ENCODE measurements around the gene MPST.

The MPST gene

DNA sequence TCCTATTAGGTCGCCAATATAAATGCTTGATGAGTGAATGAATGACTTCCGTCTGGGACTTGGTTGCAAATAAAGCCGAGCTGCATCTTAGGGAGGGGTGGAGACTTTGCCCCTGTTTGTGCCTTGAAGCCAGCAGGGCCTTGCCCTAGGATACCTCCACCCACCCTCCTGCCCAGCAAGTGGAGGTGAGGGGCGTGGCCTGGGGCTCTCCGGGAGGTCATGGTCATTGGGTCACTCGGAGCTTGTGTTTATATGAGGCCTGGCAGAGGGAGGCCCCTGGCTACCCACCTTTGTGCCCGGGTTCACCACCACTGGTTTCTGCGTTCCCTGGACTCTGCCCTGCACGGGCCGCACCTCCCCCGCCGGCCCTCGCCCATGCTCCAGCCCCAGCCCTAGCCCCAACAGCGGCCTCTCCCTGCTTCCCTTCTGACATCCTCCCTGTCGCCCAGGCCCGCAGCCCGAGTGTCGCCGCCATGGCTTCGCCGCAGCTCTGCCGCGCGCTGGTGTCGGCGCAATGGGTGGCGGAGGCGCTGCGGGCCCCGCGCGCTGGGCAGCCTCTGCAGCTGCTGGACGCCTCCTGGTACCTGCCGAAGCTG, 4.3 kb downstream of the MPST start:
- DNase-seq = no peak

DNA sequence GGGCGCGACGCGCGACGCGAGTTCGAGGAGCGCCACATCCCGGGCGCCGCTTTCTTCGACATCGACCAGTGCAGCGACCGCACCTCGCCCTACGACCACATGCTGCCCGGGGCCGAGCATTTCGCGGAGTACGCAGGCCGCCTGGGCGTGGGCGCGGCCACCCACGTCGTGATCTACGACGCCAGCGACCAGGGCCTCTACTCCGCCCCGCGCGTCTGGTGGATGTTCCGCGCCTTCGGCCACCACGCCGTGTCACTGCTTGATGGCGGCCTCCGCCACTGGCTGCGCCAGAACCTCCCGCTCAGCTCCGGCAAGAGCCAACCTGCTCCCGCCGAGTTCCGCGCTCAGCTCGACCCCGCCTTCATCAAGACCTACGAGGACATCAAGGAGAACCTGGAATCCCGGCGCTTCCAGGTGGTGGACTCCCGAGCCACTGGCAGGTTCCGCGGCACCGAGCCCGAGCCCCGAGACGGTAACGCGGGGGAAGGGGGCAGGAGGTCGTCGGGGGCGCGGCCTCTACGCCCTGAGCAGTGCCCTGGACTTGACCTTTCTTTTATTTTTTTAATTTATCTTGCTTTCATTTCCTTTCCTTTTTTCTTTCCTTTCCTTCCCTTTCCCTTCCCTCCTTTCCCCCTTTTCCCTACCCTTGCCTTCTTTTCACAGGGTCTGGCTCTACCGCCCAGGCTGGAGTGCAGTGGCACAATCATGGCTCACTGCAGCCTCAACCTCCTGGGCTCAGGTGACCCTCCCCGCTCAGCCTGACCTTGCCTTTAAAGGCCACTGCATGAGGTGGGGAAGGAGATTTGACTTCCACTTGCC, 5.0 kb downstream of the MPST start:
- no peak for DNase-seq

DNA sequence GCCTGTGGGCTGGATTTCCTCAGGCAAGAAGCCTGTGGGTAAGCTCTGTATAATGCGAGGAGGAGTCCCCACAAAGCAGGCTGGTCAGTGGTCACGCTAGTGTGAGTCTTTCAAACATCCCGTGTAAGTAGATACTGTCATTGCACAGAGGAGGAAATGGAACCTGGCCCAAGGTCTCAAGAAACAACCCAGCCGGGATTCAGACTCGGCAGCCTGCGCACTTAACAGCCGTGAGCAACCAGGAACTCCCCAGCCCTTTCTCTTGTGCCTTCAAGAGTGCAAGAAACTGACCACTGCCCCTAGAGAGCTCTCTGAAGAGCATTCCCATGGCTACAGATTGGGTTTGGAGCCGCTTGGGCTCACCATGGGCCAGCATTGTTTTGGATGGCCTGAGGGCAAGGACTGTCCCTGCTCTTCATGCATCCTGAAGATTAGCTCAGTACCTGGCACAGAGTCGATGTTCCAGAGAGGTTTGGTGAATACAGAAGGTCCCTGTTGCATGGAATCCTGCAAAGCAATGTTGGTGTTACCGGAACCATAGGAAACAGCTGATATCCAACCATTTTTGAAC, 6.0 kb downstream of the MPST start:
- no peak for DNase-seq

DNA sequence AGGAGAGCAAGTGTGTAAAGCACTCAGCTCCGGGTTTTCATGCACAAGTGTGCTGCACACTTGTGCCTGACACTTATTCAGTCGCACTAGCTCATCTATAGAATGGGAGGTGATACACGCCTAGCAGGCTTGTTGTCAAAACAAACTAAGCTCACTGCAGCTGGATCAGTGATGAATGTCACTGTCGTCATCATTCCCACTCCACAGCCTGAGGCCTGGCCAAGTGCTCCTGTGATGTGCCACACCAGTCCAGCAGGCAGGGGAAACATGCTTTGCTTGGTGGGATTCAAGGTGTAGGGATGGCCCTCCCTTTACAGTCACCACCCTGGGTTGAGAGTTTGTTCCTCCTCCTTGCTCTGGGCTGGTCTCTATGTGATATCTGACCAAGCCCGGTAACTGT, 6.8 kb downstream of the MPST start:
- no peak for DNase-seq

DNA sequence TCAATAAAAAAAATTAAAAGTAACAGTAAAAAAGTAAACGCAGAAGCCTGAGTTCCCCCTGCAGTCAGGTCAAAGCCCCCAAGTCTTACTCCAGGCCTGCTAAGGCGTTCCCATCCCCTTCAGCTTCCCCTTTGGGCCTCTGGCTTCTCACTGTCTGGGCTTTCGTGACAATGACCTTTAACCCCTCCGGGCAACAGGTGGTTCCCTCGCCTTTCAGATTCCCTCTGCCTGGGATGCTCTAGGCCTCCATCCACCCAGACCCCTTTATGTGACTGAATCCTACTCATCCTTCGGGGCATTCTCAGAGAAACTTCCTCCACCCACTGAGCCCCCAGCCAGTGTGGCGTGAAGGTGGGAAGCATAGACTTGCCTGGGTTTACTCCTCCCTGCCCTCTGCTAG, 8.0 kb downstream of the MPST start:
- DNase-seq = no peak

DNA sequence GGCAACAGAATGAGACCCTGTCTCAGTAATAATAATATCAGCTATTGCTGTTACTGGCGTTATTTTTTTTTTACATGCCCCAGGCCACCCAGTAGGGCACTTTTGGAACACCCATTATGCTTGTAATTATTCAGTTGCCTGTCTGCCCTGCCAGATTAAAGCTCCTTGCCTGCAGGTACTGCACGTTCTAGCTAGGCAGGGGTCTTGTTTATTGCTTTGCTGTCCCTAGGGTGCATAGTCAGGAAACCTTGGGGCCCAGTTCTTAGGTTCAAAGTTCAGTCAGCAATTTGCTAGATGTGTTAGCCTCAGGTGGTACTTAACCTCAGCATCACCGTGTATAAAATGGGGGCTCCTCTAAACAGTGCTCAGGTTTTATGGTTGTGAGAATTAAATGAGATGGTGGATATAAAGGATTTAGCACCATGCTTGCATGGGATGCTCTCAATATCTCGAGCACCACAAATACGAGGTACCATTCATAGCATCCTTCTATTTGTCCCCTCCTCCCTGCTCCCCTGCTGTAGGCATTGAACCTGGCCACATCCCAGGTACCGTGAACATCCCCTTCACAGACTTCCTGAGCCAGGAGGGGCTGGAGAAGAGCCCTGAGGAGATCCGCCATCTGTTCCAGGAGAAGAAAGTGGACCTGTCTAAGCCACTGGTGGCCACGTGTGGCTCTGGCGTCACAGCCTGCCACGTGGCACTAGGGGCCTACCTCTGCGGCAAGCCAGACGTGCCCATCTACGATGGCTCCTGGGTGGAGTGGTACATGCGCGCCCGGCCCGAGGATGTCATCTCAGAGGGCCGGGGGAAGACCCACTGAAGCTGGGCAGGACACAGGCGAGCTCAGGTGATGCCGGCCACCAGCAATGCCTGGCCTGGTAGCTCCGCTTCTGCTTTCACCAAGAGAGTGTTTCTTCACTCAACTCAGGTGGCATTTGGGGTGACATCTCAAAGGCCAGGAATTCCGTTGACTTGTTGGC, 9.4 kb downstream of the MPST start:
- no peak for DNase-seq

DNA sequence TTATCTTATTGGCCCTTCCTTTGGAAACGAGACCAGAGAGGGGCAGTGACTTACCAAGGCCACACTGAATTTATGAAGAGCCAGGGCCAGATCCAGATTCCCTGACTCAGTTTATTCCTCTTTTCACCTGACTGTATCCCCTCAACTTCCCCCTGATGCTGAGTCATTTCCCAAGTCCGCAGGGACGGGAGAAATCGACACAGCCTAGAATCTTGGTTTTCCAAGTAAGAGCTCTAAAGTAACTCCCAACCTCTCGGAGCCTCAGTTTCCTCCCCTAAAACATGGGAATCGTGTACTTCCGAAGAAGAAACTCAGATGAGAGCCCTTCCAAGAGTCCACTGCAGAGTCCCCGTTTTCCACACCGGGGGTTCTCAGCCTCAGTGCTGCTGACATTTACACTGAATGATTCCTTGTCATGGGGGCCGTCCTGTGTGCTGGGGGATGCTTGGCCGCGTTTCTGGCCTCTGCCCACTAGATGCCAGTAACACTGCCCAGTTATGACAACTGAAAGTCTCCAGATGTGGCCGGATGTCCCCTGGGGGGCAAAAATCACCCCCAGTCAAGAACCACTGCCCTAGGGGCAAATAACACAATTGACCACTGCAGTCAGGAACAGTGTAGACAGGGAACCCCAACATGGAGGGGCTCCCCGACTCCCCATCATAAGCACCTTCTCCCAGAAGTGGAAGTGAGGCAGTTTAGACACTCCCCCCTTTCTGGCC, 11.2 kb downstream of the MPST start:
- no peak for DNase-seq

DNA sequence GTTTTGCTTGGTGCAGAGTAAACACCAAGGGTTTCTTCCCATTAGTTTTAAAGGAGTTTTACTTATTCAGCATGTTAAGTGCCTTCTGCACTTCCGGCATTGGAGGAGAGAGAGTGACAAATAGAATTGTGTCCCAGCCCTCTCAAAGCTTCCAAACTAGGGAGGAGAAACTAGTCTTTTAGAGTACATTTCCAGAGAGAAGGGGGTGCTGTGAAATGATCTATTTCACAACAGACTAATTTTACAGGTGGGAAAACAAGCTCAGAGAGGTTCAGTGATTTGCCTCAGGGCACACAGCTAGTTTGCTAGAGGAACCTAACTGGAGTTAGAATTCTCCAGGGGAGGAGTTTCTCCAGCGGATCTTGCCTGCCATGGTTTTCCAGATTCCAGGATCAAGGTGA, 12.6 kb downstream of the MPST start:
- DNase-seq = no peak

DNA sequence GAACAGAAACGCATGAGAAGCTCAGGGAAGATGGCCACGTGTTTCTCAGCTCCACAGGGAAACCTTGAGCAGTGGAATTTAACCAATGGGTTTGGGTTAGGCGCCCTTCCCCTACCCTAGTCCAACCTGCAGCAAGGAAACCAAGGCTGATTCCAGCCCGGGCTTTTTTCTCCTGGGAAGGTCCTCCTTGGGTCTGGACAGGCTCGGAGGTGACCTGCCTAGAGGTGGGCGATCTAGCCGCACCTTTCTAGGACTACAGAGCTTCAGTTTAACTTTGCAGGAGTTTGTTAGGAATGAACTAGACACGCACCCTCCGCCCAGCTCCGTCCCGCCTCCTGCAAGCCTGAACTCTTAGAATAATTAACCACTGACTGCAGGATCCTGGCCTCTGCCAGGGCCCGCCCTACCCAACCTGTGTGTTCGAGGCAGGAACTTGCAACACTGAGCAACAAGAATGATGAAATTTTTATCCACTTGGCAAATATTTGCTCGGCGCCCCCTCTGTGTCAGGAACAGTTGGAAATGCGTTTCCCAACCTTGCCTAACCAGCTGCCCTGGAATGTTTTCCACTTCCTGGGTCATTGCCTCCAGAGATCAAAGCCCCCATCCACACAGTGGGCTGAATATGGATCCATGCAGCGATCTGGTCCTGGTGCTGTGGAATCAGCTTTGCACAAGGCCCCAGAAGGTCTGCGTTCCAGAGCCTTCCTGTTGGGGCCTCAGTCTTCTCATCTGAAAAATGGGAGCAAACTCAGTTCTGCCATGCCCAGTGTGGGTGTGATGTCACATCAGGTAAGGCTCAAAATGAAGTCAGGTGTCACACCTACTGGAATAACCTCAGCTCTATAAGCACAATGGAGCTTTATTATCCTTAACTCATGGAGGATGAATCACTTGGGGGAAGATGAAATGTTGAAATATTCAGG, 13.3 kb downstream of the MPST start:
- no peak for DNase-seq

DNA sequence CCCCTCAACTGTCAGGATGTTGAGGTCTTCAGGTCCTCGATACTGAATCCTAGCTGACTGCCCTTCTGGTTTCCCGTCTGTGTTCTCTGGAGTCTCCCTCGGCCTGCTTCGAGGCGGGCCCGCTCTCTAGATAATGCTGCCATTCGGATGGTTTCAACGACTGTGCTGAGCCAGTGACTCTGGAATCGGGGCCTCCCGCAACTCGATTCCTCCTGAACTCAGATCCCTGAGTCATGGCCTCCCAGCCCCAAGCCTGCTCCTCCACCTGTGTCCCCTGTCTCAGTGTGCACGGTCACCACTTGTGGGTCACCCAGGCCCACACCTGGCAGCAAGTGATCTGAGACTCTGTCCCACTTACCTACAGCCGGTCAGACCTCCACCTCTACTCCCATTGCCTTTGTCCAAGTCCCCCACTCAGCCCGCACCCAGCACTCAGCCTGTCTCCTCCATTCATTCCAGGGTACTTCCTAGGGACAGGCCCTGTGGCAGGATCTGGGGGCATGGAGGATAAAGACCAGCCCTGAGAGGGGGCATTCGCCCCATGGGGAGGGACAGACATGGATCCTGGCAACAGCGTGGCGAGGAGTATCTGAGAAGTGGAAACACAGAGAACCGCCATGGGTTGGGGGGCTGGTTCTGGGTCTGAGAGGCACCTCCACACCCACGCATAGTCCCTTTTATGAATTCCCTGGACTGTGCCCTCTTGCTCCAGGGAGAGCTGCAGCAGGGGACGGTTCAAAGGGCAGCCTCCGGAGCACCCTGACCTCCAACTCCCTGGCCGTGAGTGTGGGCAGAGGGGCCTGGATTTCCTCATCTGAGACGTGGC, 14.3 kb downstream of the MPST start:
- no peak for DNase-seq

DNA sequence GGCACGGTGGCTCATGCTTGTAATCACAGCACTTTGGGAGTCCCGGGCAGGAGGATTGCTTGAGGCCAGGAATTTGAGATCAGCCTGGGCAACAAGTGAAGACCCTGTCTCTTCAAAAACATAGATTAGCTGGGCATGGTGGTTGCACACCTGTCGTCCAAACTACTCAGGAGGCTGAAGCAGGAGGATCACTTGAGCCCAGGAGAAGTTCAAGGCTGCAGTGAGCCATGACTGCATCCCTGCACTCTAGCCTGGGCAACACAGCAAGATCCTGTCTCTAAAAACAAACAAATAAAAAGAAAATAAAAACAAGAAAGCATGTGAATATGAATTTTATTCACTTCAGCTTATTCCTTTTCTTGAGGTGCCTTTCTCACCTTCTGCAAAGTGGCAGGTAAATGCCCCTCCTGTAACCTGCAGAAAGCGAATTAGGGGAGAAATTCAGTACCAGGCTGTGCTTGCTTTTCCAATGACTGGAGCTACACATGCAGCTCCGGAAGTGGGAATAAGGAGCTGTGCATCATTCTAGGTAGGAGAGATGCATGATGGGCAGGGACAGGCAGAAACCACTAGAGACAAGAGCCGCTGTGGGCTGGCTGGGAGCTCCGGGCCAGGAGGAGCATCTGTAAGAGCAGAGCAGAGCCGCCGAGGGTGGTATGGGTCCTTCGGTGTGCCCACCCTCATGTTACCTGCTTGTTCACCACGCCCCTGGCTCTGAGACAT, 17.3 kb downstream of the MPST start:
- no peak for DNase-seq

DNA sequence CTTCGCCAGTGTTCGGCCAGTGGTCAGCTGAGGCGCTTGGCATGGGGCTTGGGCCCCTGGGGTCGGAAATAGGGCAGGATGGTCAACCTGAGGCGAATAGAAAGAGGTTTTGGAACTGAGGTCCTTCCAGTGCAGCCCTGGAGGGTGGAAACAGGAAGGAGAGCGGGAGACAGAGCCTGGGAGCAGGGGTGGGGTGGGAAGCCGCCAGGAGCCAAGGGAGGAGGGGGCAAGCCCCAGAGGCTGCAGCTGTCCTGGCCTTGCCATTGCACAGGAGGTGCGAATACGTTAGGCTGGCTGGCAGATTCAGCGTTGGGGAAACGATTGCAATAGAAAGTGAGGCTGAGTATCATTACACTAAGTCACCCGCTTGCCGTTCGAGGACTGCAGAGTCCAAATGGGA, 18.1 kb downstream of the MPST start:
- DNase-seq = no peak

DNA sequence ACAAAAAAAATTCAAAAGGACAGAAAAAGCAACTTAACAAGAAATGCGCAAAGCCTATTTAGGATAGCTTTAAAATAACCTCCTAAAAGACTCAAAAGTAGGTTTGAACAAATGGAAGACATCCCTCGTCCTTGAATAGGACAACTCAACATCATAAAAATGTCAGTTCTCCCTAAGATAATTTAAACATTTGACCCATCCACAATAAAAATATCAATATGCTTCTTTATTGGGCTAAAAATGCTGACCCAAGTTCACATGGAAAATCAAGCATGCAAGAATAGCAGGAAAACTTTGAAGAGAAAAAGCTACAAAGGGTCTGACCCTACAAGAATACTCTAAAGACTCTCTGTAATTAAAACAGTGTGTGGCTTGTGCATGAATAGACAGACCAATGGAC, 19.9 kb downstream of the MPST start:
- no peak for DNase-seq

DNA sequence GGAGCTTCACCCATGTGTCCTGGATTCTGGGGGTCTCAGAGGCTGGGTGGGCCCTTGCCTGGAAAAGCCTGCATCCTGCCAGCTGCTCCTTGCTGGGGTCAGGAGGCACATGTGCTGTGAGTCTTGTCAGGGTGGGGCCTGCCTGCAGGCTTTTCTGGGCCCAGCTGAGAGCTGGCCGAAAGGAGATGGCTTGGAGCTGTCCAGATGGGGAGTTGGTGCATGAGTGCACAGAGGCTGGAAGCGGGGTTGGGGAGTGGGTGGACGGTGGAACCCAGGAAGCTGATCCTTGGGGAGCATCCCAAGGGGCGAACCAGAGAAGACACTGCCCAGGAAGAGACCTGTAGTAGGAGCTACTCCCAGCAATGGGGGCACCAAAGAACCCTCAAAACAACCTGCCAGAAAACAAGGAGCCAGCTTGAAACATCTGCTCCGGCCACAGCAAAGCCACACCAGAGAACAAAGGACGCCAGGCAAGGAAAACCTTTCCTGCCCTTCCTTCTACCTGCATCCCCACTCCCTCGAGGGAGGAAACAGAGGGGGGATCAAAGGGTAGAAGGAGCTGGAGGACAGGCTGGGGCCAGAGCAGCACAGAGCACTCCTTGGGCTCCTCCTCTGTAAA, 23.8 kb downstream of the MPST start:
- no peak for DNase-seq

DNA sequence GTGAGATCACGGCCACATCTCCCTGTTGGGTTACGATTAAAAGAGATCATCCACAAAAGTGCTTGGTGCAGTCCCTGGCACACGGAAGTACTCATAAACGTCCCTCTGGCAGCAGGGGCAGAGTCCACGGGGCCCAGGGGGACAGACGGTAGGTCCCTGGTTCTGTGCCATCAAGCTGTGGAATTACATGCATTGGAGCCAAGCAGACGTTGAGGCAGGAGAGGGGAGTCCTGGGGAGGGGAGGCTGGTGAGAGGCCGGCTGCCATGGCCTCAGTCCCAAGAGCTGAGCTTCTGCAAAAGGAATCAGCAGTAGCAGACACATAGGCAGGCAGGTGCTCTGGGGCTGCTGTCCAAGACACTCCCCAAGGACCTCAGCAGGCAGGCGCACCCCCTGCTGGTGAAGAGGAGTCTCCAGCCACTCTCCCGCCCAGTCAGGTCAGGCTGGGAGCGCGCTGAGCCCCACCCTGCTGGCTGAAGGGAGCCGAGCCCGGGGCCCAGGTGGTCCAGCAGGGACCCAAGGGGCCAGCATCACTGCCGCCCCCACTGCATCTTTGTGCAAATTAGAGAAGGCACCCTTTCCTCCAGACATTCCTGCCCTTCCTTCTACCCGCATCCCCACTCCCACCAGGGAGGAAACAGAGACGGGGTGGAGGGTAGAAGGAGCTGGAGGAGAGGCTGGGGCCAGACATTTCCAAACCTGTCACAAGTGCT, 24.4 kb downstream of the MPST start:
- peak; percentile 61 for DNase-seq

DNA sequence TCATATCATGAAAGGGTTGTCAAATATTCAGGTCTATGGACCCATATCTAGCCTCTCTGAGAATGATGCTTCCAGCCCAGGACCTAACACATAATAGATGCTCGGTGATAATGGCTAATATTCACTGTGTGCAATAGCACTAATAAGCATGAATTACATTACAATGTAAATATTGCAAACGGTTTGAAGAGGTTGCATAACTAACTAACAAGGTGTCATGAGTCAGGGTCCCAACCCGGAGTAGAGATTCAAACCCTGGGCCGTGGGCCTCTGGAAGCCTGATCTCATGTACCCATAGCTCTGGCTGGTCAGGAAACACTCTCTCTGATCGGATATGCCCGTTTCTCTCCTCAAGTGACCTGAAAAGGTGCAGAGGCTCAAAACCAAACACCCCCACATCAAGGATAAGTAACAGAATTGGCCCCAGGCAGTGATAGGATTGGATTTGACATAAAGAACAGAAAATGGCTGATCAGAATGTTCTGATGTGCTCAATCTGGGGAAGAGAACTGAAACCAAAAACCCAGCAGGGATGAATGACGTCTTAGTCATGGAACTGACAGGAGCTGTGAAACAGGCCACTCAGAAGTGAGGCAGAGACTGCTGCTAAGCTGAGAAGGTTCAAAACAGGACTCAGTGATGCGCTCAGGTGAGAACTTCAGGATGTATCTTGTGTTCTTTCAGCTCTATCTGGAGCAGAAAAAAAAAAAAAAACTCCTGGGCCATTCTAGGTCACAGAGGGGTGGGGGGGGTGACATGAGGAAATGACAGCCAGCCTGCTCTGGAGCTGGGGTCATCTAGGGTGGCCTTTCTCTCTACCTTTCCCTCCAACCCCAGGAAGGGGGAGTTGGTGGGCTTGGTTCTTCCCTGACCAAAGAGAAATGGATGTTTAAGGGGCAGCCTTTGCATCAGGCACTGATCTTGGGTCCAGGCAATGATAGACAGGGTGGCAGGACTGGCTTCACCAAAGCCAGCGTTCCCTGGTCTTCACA, 25.4 kb downstream of the MPST start:
- no peak for DNase-seq

DNA sequence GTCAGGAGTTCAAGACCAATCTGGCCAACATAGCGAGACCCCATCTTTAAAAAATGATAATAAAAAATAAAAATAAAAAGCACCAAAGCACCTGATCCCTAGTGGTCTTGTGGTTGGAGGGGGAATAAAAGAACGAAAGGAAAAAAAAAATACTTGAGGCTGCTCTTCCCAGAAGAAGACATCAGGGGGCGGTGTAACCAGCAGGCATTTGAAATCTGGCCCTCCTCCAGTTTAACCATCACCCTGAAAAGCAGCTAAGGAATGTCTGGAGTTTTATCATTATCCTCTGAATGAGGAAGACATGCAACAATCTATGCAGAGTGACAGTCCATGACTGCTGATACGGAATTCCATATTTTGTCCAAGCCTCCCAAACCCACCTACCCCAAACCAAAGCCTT, 26.4 kb downstream of the MPST start:
- no peak for DNase-seq
